Epithelial cell of proximal tubule (primary cell): ENCODE measurements around the gene RNU5D-1. TPM values are rescaled to one million over a fixed set of nuclear protein-coding genes. Genes with fewer than 3 reads are reported as not detected.
"Not testable (repeated sequence)": the region's sequence is repeated elsewhere in the genome, so short reads cannot be mapped to it uniquely, and the experiment has no call there.

Source experiments
- DNase-seq: peaks from one replicate; pipeline ENCODE4 v3.0.0-alpha.2; 2011; ENCODE audit warnings: low read depth
- H3K4me3 ChIP-seq: 2 replicates; pipeline ENCODE4 v1.5.1; 2011; ENCODE audit warnings: low read depth, mild to moderate bottlenecking, low read length
- total RNA-seq: library from RNA; depleted of rRNA; stranded (reverse); fragments of >200 nt; gene quantifications from 2 replicates; pipeline ENCODE4 v1.2.3, GENCODE V29; 2015
- TF ChIP-seq, protein P1 (sequence below): conservative IDR thresholded peaks from 2 replicates; pipeline ENCODE4 v1.5.1; 2012; ENCODE audit warnings: low read depth, mild to moderate bottlenecking, low read length

RNU5D-1 gene
- total RNA-seq, 1 donor from 2014 or later: not detected

DNA sequence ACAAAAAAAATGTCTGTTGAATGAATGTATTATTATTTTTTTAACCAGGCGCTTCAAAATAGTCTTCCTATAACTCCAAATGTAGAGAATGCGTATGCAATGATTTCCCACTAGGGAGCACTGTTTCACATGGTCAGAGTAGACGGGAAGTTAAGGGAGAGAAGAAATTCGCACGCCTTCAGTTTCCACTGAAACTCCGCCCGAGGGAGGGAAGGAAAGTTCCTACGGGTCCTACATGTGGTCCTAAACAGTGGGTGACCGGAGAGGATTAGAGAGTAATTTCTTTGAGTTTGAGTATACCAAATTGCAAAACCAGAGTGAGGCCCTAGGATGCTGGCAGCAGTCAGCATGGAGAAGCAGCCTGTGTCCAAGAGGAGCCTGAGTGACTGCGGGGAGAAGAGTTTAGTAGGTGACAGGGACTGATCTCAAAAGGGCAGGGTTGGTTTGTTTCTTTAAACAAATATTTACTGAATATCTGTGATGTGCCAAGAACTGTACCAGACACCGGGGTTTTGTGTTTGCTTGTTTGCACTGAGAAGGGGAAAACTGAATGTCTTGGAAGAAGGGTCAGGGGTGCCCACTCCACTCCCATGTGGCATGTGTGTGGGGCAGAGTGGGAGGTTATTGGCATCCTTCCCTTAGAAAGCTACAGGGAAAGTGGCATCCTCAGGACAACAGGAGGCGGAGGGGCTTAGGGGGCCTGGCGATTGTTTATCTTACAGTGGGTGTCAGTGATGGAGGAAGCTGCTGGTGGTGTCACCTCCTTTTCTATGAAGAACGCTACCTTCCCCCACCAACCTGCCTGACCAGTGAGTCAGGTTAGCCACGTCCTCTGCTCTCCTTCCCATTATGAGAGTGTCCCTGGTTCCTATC lies 22.8 kb downstream of the RNU5D-1 start:
- DNase-seq: no peak
- no peak overlapping the region for H3K4me3 ChIP-seq
- TF ChIP-seq, protein P1, sequence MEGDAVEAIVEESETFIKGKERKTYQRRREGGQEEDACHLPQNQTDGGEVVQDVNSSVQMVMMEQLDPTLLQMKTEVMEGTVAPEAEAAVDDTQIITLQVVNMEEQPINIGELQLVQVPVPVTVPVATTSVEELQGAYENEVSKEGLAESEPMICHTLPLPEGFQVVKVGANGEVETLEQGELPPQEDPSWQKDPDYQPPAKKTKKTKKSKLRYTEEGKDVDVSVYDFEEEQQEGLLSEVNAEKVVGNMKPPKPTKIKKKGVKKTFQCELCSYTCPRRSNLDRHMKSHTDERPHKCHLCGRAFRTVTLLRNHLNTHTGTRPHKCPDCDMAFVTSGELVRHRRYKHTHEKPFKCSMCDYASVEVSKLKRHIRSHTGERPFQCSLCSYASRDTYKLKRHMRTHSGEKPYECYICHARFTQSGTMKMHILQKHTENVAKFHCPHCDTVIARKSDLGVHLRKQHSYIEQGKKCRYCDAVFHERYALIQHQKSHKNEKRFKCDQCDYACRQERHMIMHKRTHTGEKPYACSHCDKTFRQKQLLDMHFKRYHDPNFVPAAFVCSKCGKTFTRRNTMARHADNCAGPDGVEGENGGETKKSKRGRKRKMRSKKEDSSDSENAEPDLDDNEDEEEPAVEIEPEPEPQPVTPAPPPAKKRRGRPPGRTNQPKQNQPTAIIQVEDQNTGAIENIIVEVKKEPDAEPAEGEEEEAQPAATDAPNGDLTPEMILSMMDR: peak; percentile 74

DNA sequence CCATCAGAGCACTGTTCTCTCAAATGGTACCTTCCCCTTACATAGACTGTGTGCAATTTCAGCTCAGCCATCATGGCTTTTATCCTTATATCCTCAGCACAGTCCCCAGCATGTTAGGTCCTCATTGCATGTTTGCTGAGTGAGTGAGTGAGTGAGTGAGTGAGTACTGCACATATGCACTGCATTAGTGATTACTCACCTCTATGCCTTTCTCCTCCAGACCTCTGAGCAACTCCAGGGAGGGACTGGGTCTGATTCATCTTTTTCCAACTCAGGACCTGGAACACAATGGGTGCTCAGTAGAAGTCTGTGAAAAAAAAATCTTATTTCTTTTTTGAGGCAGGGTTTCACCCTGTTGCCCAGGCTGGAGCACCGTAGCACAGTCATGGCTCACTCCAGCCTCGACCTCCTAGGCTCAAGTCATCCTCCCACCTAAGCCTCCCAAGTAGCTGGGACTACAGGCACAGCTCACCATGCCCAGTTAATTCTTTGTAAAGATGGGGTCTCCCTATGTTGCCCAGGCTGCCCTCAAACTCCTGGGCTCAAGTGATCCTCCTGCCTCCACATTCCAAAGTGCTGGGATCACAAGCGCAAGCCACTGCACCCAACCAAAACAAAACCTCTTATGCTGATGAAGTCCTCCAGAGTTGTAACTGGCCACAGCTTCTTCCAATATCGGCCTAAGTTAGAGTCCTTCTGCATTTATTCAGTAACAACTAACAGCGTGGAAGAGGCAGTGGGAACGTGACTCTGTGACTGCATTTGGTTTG lies 23.7 kb downstream of the RNU5D-1 start:
- no peak overlapping the region for H3K4me3 ChIP-seq
- DNase-seq: peak; percentile 70
- TF ChIP-seq, protein P1: no peak

DNA sequence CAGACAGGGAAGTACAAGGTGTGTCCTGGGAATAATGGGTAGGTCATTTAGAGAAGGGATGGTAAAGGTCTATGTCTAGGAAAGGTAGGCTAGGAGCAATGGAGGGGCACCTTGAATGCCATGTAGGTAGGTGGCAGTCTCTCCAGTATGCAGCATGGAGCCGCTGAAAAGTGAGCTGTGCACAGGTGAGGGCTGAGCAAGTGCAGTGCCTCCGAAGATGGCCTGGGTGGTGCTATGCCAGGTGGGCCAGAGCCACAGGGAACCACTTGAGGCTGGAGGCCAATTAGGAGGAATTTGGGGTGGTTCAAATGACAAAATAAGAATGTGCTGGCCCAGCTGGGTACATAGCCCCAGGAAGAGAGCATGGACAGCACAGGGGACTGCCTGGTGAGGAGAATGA lies 25.0 kb downstream of the RNU5D-1 start:
- no peak overlapping the region for H3K4me3 ChIP-seq
- no peak for DNase-seq
- TF ChIP-seq, protein P1: no peak

DNA sequence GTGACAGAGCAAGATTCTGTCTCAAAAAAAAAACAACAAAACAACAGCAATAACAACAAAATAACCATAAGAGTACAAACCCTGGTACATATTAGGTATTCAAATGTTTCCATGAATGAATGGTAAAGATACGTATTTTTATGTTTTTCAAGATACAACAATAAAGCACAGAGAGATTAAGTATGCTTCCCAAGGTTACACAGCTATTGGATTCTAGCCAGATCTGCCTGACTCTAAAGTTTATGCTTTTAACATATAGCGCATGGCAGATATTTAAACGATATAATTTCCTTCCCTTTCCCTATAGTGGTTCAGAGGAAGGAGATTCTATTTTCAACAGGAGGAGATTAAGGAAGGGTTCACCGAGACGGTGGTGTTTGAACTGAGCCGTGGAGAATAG lies 25.5 kb downstream of the RNU5D-1 start:
- no peak overlapping the region for H3K4me3 ChIP-seq
- no peak for DNase-seq
- TF ChIP-seq, protein P1: no peak

DNA sequence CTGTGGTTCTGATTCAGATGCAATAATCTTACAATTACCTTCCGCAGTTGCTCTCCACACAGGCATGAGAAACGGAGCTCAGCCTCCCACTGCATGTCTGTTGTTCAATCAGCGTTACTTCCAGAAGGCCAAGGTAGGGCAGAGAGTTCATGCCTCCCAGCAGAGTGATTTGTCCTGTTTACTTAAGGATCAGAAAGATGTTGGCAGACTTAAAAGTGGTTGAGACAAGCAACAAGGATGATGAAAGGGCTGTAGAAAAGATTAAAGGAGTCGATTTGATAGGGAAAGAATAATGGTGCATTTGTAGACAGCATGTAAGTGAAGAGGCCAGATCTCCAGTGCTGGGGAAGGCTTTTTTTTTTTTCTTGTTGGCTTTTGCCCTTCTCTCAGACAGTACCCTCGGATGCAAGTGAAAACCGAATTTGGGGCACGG lies 29.8 kb downstream of the RNU5D-1 start:
- DNase-seq: no peak
- TF ChIP-seq, protein P1: no peak
- no peak overlapping the region for H3K4me3 ChIP-seq

DNA sequence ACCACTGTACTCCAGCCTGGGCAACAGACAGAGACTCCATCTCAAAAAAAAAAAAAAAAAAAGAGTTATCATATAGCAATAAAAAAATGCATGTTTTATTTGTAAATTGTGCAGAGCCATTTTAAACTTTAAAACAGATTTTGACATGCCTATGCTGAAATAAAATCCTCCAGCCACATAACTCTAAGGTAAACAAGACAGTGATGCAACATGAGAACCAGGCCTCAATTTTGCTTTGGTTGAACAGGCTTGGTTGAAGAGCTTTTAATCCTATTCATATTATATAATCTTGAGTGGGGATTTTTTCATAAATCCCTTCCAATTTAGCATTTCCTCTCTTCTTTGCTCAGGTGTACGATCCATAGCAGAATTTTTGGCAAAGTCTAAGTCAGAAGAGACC lies 30.4 kb downstream of the RNU5D-1 start:
- DNase-seq: no peak
- H3K4me3 ChIP-seq: no peak overlapping the region
- TF ChIP-seq, protein P1: no peak

DNA sequence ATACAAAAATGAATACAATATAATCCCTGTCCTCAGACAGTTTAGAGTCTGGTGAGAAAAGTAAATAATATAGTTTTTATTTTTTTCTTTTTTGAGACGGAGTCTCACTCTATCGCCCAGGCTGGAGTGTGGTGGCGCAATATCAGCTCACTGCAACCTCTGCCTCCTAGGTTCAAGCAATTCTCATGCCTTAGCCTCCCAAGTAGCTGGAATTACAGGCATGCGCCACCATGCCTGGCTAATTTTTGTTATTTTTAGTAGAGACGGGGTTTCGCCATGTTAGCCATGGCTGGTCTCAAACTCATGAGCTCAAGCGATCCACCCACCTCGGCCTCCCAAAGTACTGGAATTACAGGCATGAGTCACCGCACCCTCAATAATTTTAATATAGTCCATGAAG lies 31.6 kb downstream of the RNU5D-1 start:
- not testable (repeated sequence) for DNase-seq

More for the DNA sequence above, 31.6 kb downstream of the RNU5D-1 start:
- H3K4me3 ChIP-seq: not testable (repeated sequence)
